GM21390 (cell line): ENCODE measurements around the gene PLEKHJ1.

Experiments
- ATAC-seq: cut with Tn5 transposase; IDR thresholded peaks from one replicate; pipeline ENCODE4 v1.9.1; 2021; ENCODE audit not compliant: unreplicated experiment

Gene PLEKHJ1

DNA sequence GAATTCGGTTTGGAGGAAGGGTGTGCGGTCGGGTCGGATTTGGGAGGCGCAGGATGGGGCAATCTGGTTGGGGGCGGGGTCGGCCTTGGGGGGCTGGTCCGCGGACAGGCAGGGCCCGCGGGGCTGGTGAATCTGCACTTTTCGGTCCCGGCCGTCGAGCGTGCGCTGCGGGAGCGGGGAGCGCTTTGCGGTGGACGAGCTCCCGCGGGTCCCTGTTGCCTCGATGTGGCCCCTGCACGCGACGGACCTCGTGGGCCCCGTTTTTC, 34.0 kb upstream of the PLEKHJ1 start:
- no peak for ATAC-seq

DNA sequence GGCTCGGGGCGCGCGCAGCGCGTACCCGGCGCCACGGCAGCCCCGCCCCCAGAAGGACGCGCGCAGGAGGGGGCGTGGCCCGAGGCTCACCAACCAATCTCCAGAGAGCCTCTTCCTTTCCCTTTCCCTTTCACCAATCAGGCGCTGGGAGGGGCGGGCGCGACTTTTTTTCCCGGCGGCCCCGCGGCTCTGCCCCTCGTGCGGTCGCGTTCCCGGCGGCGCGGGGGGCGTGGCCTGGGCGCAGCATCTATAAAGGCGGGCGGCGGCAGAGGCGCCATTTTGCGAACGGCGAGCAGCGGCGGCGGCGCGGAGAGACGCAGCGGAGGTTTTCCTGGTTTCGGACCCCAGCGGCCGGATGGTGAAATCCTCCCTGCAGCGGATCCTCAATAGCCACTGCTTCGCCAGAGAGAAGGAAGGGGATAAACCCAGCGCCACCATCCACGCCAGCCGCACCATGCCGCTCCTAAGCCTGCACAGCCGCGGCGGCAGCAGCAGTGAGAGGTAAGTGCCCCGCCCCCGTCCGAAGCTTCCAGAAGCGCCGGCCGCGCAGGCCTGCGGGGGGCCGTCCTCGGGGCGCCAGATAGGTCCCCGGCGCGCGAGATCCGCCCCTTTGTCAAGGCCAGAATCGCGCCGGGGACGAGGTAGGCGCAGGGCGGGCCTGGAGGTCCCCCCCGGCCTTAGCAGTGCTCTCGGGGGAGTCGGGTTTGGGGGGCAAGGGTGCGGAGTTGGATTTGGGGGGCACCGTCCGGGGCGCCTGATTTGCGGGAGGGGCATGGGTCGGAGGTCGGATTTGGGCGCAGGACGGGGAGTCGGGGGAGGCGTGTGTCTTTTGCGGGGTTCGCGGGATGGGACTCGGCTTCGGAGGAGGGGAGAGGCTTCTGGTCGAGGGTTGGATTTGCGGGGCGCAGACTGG, 33.4 kb upstream of the PLEKHJ1 start:
- ATAC-seq, result peak; percentile 44

DNA sequence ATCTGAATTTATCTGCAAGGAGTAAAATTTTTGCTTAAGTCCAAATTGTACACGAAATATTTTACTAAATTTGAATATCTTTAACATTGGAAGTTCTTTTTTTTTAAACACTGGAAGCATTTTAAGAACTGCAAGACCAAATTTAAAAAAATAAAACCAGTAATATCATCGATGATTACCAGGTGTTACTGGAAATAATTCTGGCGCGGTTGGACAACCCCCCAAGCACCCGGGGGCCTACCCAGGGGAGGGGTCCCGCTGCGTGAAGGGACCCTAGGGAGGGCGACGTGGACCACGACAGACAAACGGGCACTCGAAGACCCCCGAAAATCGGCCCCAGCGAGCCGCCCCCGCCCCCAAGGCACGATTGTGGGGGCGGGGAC, 32.7 kb upstream of the PLEKHJ1 start:
- no peak for ATAC-seq

- no peak for ATAC-seq
These were observed 32.3 kb upstream of the PLEKHJ1 start for GRCh38 chr19:2268480-2268830.

GRCh38 chr19:2266183-2266993, 30.3 kb upstream of the PLEKHJ1 start:
- ATAC-seq, result no peak

- no peak for ATAC-seq
These were observed 25.5 kb upstream of the PLEKHJ1 start for GRCh38 chr19:2261438-2262172.

DNA sequence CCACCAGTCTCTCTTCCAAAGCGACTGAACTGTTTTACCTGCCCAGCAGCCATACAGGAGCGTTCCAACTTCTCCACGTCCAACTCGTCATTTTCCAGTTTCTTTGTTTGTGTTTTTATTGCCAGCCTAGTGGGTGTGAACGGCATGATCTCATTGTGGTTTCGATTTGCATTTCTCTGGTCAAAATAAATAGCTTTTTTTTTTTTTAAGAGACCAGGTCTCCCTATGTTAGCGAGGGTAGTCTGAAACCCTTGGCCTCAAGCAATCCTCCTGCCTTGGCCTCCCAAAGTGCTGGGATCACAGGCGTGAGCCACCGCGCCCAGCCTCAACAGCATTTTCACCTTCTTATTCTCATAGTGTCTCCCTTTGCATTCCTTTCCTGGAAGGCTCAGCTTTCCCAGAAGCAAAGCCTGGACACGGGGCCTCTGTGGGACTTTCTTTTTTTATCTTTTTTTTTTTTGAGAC, 24.2 kb upstream of the PLEKHJ1 start:
- ATAC-seq, result no peak

- no peak for ATAC-seq
These were observed 23.2 kb upstream of the PLEKHJ1 start for GRCh38 chr19:2259336-2259735.

GRCh38 chr19:2255982-2256685, 20.0 kb upstream of the PLEKHJ1 start, which contains the start of gene JSRP1:
TSS of gene JSRP1 (minus strand) at chr19:2256417. CDS start at chr19:2255314, 1,103 bp downstream.
- no peak for ATAC-seq

GRCh38 chr19:2255112-2255845, 19.1 kb upstream of the PLEKHJ1 start:
- ATAC-seq, result no peak

GRCh38 chr19:2254064-2254872, 18.1 kb upstream of the PLEKHJ1 start:
- no peak for ATAC-seq

DNA sequence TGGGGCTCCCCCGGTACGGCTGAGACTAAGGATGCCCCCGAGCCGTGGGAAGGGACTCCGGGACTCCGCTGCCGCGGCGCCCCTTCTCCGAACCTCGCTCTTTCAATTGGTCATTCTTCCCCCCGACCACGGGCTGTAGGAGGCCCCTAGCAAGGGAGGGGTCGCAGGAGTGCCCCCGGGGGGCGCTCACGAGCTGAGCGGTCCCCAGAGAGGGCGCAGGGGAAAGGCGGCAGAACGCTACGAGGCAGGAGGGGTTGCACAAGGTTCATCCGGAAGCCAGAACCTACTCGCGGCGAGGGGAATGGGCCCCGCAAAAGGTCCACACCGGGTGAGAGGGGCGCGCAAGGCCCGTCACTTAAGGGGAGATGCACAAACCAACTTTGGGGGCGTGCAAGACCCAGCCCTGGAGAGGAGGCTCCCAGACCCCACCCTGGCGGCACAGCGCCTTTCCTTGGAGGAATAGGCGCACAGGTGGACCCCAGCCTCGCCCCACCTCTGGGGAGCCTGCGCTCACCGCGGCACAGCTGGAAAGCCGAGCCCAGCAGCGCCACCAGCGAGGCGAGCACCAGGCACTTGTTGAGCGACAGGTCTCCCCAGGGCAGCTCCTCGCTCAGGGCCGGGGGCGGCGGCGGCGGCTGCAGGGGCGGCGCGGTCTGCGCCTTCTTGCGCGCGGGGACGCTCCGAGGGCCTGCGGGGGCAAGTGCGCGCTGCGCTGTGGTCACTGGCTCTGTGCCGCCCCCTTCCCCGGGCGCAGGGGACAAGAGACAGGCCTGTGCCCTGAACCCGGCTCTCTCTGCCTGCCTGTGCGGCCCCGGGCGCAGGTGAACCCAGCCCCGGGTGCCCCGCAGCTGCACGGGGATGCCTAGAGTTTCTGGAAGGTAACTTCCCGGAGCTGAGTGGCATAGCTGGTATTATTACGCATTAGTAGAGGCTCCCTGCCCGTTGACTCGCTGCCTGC, 17.3 kb upstream of the PLEKHJ1 start:
- no peak for ATAC-seq

DNA sequence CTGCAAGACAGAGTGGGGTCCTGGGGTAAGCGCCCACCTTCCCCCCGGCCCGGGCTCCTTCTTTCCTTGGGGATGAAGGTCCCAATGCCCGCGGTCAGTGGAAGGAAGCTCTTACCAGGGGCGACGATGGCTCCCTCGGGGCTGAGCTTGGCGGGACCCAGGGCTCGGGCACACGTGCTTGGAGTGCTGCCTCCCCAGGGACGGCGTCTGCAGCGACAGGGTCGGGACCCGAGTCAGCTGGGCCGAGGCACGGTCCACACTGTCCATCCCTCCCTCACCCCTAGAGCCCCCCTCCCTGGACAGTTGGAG, 16.6 kb upstream of the PLEKHJ1 start:
- no peak for ATAC-seq

DNA sequence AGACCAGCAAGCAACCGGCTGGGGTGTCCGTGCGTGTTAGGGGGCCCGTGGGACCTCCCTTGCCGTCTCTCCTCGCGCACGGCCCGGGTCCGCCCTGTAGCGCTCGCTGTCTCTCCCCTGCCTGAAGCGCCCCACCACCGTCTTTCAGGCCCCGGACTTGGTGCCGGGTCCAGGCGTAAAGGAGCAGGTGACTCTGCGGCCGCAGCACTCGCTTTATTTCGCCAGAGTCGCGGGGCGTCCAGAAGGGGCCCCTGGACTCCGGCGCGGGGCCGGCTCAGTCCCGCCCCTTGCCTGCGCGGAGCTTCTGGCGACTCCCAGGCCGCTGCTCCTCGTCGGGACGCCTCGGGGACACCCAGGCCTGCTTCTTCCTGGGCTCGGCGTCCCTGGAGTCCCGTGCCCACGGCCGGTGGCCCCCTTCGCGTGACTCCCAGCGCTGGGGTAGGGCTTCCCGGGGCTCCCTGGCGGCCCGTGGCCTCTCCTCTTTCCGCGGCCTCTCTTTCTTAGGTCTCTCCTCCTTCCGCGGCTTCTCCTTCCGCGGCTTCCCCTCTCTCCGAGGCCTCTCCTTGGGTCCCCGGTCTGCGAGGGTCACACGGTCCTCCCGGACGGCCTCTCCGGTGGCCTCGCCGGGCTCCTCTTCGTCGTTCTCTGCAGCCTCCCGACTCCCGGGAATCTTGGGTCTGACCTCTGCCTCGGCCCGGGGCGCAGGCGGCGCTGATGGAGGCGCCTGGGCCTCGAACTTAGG, 16.1 kb upstream of the PLEKHJ1 start:
- ATAC-seq, result no peak

- no peak for ATAC-seq
These were observed 15.3 kb upstream of the PLEKHJ1 start for GRCh38 chr19:2251106-2252054.

- no peak for ATAC-seq
These were observed 14.6 kb upstream of the PLEKHJ1 start for GRCh38 chr19:2250766-2251105.
